Stimulated activated CD4-positive, alpha-beta T cell treated with anti-CD3 and anti-CD28 coated beads, Interleukin-1b, Interleukin-23, amount 100 ng/mL, for 4 hours (primary cell): ENCODE measurements around the gene RGS10.

Source experiments
- DNase-seq, 2 donors: peaks; one replicate each; pipeline ENCODE4 v3.0.0-alpha.2; 2020; ENCODE audit warnings: low read depth in 2 of 2

The RGS10 gene

DNA sequence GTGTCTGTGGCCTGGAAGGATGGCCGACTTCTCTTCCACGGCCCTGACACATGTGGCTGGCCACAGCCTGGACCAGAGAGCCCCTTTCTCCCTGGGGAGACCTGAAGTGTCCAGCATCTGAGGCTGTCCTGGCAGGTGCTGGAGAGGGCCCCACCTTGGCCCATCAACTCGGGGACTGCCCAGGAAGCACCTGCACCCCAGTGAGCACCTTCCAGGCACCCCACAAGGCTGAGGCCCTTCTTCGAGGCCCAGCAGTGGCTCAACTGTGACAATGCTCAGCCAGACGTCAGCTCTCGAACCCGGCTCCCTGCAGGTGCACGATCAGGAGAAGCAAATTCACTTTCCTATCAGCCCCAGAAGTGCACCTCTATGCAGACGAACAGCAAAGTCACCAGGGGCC, 24.3 kb downstream of the RGS10 start:
- no peak for DNase-seq

DNA sequence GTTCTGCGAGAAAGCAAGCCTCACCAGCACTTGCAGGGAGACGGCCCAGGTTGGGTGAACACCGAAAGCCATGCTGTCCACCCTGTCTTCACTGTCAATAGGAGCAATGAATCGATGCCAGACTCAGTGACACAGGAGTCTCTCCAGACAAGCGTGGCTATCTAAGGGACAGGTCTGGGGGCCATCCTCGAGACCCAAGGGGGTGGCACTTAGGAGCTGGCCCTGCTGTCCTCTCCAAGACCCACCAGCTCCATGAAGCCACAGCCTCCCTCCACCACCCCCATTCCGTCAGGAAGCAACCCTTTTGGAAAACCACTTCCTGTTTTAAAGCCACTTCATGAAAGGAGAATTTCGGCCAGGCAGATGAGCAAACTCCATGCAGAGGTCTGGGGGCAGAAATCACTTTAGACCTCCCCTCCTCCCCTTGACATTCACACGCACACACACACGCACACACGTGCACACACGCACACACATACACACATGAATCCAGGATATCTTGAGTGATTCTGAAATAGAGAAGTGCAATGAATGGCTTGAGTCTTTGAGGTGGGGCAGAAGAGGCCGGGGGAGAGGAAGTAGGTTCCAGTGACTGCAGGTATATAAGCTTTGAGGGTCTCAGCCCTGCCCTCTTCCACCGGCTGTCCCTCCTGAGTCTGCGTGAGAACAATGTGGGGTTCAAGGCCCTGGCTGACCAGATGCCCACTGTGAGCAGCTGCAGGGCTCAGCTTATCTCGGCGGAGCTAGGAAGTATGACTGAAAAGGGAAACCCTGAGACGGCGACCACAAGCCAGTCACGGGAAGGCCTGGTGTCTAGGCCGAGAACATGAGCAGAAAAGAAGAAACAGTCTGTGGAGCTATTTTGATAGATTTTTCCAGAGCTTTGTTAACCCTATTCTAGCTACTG, 25.0 kb downstream of the RGS10 start:
- no peak for DNase-seq

GRCh38 chr10:119516381-119517234, 25.9 kb downstream of the RGS10 start:
- DNase-seq, result peak in 1 of 2 donors; percentile 43

DNA sequence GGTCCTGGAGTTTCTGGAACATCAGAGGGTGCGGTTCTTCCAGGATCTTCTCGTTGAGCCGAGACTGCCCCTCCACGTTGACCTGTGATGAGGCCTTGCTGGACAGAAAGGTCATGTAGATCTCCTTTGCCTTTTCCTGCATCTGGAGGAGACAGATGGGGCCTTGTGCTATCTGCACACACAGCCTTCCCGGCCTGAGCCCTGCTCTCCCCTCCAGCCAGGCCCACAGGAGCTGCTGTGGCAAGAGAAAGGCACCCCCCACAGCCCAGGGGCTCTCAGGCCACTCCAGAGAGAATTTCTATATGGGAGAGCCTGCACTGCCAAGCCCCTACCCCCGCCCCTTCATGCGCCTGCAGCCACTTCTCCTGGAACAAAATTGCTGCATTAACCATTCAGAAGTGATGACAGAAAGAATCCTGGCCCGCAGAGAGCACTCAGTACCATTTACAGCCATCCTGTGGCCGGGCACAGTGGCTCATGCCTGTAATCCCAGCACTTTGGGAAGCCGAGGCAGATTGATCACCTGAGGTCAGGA, 26.9 kb downstream of the RGS10 start:
- DNase-seq, result no peak

GRCh38 chr10:119514819-119515218, 27.7 kb downstream of the RGS10 start:
- no peak for DNase-seq

GRCh38 chr10:119511828-119512515, 30.5 kb downstream of the RGS10 start:
- DNase-seq, result no peak

DNA sequence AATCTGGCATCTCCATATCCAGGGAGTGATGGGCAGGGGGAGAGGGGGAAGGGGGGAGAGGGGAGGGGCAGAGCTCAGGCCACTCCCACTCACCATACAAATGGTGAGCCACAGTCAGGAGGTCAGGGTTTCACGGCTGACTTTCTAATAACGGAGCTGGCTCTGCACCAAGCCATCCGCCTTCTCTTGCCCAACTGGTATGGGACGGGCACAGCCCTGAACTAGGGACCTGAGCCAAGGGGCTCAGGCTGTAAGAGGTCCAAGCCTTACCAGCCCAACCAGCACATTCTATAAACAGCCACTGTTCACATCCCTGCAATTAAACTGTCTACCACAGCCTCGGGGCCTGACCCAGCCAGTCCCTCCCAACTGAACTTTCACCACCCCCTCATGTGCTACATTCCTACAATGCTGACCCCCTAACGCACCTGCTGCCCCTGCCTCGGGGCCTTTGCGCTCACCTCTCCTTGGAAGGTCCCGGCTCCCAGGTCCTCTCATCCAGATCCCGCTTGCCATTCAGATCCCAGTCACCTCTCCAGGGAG, 32.5 kb downstream of the RGS10 start:
- no peak for DNase-seq

DNA sequence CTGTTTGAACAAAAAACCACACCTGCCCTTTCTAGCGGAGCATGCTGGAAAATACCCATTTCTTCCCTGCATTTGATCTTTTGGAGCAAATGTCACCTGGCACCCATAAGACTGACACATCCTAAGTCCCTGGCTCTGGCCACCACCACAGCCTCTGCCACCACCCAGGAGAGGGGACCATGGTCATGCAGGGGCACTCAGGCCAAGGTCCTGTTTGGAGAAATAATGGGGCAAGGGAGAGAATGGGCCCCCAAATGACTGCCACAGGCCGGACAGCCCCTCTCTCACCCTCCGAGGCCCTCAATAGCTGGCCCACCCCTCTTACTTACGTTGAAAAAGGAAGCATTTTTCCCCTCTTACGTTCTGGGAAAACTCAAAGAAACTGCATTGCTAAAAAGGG, 35.4 kb downstream of the RGS10 start:
- DNase-seq, result no peak

GRCh38 chr10:119505588-119506315, 36.8 kb downstream of the RGS10 start:
- DNase-seq, result no peak

DNA sequence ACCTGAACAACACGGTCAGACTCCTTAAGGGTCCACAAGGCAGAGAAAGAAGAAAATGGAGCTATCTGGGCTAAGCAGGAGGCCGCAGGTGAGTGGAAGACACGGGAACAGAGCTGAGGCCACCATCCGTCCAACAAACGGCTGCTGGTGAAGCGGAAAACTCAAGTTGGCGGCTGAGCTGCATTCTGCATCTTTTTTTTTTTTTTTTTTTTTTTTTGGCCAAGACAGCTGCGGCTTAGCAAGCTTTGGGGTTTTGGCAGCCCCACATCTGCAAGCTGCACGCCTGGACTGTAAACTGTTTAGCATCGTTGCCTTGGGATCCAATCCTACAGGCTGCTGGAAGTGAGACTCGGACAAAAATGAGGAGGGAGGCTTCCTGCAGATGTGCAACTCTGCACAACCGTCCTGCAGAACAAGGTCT, 37.4 kb downstream of the RGS10 start:
- no peak for DNase-seq

GRCh38 chr10:119504651-119505050, 37.9 kb downstream of the RGS10 start:
- no peak for DNase-seq

- no peak for DNase-seq
These were observed 38.7 kb downstream of the RGS10 start for GRCh38 chr10:119503821-119504220.

GRCh38 chr10:119502618-119503155, 39.8 kb downstream of the RGS10 start:
- DNase-seq, result no peak

GRCh38 chr10:119502209-119502608, 40.3 kb downstream of the RGS10 start:
- peak; percentile 53 to 64 for DNase-seq

GRCh38 chr10:119501690-119502089, 40.8 kb downstream of the RGS10 start:
- DNase-seq, result no peak

DNA sequence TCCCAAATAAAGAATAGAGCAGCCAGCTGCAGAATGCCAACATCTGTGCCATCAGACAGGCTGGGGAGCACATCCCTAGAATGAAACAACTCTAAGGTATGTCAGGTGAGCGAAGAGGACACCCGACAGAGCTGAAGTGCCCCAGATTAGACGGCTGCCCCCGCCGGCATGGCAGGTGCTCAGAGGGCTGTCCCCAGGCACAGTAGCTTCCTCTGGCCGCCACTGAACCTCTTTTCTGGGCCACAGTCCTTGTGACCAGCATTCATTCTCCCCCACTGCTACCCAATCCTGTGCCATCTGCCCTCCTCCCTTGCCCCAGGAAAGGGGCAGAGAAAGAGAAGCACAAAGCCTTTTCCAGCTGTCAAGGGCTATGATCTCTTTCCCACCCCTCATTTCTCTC, 41.7 kb downstream of the RGS10 start:
- no peak for DNase-seq

GRCh38 chr10:119500123-119500795, 42.3 kb downstream of the RGS10 start:
- no peak for DNase-seq

DNA sequence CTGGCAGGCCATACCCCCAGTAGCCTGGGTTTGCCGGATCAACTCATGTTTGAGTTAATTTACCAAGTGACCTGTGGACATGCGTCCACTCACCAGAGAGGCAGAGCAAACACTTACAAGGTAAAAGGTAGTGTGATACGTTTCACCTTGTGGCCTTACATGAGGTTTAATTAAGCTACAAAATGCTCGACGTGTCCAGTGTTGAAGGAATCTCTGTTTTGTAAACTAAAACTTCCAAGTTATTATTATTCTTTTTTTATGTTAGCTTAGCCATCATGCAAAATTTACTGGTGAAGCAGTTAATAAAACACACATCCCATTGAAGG, 42.9 kb downstream of the RGS10 start:
- DNase-seq, result no peak

GRCh38 chr10:119498889-119499676, 43.4 kb downstream of the RGS10 start:
- no peak for DNase-seq
